Measurements from ENCODE around the gene MPP3.

Gene MPP3

DNA sequence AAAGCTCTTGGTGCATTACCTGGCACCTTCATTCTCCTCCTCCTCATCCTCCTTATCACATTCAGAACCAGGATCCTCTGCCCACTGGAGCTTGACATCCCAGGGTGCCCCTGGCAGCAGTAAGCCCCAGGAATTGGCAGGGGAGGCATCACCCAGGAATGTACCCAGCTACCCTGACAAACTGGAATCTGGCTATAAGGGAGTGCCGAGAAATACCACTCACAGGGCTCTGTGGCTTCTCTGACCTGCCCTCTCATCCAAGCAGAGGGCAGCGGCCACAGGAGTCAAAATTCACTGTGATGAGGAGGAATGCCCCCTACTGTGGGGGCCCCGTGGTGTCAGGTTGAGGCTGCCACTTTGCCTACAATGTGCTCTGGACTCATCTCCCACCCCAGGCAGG, 19.6 kb downstream of the MPP3 start:
- no peak overlapping the region for H3K4me3 ChIP-seq (ENCODE audit: low read depth, low read length)

GRCh38 chr17:43812396-43813265, 20.3 kb downstream of the MPP3 start:
- TF ChIP-seq CTCF (IDR thresholded peaks at IDR 0.05; ENCODE audit: low read depth, low read length), result no peak

More for the DNA sequence above, 19.6 kb downstream of the MPP3 start:
- TF ChIP-seq CTCF (IDR thresholded peaks at IDR 0.05; ENCODE audit: low read depth, low read length), result no peak

DNA sequence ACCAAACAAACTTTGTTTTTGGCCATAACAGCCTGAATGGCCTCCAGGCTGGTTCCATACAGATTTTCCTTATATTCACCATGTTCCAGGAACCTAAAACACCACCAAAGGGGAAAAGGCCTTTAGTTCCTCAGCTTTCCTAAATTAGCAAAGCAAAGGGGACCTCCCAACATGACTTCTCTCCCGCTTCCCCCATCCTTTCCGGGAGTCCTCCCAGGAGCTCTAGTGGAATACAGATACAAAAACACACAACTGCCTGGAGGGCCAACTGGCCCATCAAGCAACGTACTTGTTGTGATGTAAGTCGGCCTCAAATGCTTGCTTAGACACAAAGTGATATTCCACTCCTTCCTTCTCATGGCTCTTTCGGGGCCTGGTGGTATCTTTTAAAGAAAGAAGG, 22.1 kb downstream of the MPP3 start:
- TF ChIP-seq CTCF (IDR thresholded peaks at IDR 0.05; ENCODE audit: low read depth, low read length), result no peak
- H3K4me3 ChIP-seq (ENCODE audit: low read depth, low read length), result no peak overlapping the region

More at GRCh38 chr17:43812396-43813265, 20.3 kb downstream of the MPP3 start:
- no peak overlapping the region for H3K4me3 ChIP-seq (ENCODE audit: low read depth, low read length)

- no peak overlapping the region for H3K4me3 ChIP-seq (ENCODE audit: low read depth, low read length)
- TF ChIP-seq CTCF (IDR thresholded peaks at IDR 0.05; ENCODE audit: low read depth, low read length), result no peak
Observed at GRCh38 chr17:43810226-43810715, 22.7 kb downstream of the MPP3 start.

DNA sequence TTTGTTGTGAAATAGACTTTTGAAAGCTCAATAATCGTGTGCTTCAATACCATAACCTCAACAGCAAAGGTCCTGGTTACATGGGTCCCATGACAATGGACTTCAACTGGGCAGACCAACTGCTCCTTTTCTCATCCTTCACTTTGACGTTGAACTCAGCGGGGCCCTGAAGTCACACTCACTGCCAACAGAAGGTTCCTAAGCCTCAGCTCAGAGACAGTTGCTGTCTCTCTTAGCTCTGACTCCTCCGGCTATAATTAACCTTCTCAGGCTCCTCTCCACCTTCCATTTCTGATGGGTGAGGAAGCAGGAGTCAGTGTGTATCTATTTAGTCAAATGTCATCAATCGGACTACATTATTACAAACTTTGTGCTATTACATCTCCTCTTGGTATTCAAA, 23.8 kb downstream of the MPP3 start:
- TF ChIP-seq CTCF (IDR thresholded peaks at IDR 0.05; ENCODE audit: low read depth, low read length), result no peak
- no peak overlapping the region for H3K4me3 ChIP-seq (ENCODE audit: low read depth, low read length)

- TF ChIP-seq CTCF (IDR thresholded peaks at IDR 0.05; ENCODE audit: low read depth, low read length), result no peak
- no peak overlapping the region for H3K4me3 ChIP-seq (ENCODE audit: low read depth, low read length)
Observed at GRCh38 chr17:43808076-43808475, 24.9 kb downstream of the MPP3 start.

DNA sequence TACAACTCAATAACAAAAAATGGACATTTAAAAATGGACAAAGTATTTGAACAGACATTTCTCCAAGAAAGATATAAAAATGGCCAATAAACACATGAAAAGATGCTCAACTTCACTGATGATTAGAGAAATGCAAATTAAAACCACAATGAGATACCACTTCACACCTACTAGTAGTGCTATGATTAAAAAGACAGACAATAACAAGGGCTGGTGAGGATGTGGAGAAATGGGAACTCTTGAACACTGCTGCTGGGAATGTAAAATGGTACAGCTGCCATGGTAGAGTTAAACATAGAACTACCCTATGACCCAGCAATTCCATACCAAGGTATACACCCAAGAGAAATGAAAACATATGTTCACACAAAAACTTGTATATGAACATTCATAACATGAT, 27.8 kb downstream of the MPP3 start:
- H3K4me3 ChIP-seq (ENCODE audit: low read depth, low read length), result no peak overlapping the region
- TF ChIP-seq CTCF (IDR thresholded peaks at IDR 0.05; ENCODE audit: low read depth, low read length), result no peak

All from WI38 (cell line).